AG08395 (cell line): Measurements from ENCODE around the gene POLR1H.
"Not testable (repeated sequence)": the region's sequence is repeated elsewhere in the genome, so short reads cannot be mapped to it uniquely, and the experiment has no call there.

Source experiments
- DNase-seq: peaks from one replicate; pipeline ENCODE4 v3.0.0; 2012; ENCODE audit warnings: mixed read lengths, low spot score

Gene POLR1H

GRCh38 chr6:30061092-30061857, at the start of gene POLR1H:
POLR1H (plus strand) TSS chr6:30061265; CDS start chr6:30061525, 260 bp downstream.
- DNase-seq = peak; percentile 96

GRCh38 chr6:30013291-30013922, 47.7 kb upstream of the POLR1H start:
- DNase-seq = peak; percentile 45

- DNase-seq = no peak
These were observed 41.2 kb upstream of the POLR1H start for GRCh38 chr6:30019819-30020218.

GRCh38 chr6:30020626-30021025, 40.4 kb upstream of the POLR1H start:
- no peak for DNase-seq

DNA sequence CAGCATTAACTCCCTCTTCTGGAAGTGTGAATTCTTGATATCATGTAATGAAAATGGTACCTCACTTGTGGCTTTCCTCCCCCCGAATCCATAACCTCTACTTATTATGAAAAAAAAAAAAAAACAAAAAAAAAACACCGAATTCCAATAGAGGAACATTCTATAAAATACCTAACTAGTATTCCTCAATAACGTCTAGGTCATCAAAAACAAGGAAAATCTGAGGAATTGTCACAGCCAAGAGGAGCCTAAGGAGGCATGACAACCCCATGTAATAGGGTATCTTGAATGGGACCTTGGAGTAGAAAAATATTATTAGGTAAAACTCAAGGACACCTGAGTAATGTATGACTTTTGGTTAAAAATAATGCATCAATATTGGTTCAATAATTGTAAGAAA, 38.9 kb upstream of the POLR1H start:
- DNase-seq = no peak

DNA sequence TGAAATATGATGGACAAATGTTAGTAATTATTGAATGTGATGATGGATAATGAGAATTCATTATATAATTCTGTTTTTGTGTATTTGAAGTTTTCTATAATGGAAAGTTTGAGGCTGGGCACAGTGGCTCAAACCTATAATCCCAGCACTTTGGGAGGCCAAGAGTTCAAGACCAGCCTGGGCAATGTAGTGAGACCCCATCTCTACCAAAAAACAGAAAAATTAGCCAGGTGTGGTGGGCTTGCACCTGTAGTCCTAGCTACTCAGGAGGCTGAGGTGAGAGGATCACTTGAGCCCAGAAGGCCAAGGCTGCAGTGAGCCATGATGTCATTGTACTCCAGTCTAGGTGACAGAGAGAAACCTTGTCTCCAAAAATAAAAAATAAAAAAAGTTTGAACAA, 38.4 kb upstream of the POLR1H start:
- not testable (repeated sequence) for DNase-seq

GRCh38 chr6:30025186-30025585, 35.9 kb upstream of the POLR1H start:
- DNase-seq = no peak

DNA sequence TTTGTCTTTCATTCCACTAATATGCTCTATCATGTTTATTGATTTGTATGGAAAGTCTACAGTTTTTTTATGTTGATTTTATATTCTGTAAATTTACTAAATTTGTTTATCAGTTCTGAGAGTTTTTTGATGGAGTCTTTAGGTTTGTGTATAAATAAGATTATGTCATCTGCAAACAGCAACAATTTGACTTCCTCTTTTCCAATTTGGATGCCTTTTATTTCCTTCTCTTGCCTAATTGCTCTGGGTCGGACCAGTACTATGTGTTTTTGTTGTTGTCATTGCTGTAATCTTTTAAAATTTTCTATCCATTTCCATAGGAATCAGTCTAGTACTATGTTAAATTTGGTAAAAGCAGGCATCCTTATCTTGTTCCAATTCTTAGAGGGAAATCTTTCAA, 31.5 kb upstream of the POLR1H start:
- DNase-seq = no peak

DNA sequence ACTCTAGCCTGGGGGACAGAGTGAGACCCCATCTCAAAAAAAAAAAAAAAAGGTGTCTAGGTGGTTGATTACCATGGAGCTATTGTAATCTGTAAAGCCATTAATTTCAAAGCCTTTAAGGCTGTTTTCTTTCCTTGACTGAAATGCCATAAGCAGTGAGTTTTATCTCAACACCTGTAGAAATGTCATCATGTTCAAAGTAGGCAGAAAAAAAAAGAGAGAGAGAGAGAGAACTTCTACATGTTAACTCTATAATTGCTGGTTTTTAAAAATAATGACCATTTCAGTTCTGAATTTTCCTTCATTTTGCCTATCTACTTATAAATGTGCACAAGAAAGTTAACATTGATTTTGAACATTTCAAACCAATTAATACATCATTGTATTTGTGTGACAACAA, 29.7 kb upstream of the POLR1H start:
- DNase-seq = no peak

DNA sequence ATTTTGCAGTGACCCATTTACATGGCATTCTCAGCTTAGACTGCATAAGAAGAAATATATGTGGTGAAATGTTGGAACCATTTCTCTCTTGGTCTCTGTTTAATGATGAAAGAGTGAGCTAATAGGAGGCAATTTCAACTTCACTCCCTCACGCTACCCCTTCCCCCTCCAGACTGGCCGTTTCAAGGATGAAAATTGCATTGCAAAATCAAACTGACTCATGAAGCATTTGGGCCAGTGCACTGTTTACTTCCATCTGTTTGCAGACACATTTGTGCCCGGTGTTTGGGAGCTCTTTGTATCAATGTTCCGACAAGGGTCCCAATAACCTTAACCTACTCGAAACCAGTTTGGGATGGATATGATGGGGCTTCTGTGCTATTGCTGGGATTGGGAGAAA, 27.6 kb upstream of the POLR1H start:
- not testable (repeated sequence) for DNase-seq

- DNase-seq = no peak
These were observed 25.3 kb upstream of the POLR1H start for GRCh38 chr6:30035784-30036183.

- peak; percentile 33 for DNase-seq
These were observed 23.8 kb upstream of the POLR1H start for GRCh38 chr6:30037182-30037788.

GRCh38 chr6:30041221-30041620, 19.8 kb upstream of the POLR1H start:
- no peak for DNase-seq

- no peak for DNase-seq
These were observed 19.2 kb upstream of the POLR1H start for GRCh38 chr6:30041821-30042220.

DNA sequence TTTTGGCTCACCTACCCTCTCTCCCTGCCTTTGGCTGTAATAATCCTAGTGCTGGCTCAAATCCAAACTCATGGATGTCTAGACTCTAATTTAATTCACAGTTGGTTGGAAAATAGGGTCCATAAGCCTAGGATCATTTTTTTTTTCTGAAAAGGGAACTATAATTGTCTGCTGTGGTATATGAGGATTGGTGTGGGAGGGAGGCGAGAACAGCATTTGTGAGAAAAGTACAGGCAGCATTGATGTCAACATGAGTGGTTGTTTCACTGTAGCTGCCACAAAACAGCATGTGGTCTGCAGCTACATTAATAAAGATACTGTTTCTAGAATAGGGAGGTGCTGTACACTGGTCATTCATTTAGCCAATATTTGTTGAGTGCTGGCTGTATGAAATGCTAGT, 18.6 kb upstream of the POLR1H start:
- no peak for DNase-seq

- no peak for DNase-seq
These were observed 18.2 kb upstream of the POLR1H start for GRCh38 chr6:30042914-30043313.

DNA sequence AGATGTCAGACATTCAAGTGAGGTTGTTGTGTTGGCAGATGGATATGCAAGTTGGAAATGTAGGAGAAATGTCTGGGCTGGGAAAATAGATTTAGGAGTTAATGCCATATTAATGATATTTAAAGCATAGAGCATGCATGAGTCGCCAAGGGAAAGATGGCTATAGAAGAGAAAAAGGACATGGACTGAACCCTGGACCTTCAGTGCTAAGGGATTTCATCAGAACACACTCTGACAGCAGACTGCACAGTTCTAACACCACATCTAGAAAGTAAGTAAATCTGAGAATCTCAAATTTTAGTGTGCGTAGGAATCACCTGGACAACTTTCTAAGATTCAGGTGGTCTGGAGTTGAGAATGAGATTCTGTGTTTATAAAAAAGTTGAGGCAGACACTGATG, 17.3 kb upstream of the POLR1H start:
- no peak for DNase-seq

GRCh38 chr6:30044630-30045029, 16.4 kb upstream of the POLR1H start:
- DNase-seq = peak; percentile 75

DNA sequence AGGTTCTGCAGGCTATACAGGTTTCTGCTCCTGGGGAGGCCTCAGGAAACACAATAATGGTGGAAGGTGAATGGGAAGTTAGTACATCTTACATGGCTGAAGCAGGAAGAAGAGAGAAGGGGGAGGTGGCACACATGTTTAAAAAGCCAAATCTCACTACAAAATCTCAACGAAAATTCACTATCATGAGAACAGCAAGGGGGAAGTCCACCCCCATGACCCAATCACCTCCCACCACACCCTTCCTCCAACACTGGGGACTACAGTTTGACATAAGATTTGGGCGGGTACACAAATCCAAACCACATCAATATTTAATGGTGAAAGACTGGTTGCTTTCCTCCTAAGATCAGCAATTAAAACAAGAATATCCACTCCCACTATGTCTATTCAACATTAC, 13.8 kb upstream of the POLR1H start:
- DNase-seq = no peak

- DNase-seq = no peak
These were observed 7.4 kb upstream of the POLR1H start for GRCh38 chr6:30053682-30054081.

DNA sequence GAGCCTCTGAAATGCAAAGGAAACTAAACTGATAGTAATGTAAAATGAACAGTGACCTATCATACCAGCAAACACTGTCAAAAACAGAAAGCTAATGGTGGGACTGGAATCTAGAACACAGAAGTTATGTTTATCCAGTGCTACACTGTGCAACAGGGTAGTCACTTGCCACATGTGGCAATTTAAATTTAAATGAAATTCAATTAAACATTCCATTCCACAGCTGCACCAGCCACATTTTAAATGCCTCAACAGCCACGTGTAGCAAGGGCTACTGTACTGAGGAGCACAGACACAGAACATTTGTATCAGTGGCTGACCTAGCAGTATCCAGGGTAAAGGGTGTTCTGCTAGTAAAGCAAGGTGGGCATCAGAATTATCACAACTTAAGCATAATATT, 5.6 kb upstream of the POLR1H start:
- no peak for DNase-seq

DNA sequence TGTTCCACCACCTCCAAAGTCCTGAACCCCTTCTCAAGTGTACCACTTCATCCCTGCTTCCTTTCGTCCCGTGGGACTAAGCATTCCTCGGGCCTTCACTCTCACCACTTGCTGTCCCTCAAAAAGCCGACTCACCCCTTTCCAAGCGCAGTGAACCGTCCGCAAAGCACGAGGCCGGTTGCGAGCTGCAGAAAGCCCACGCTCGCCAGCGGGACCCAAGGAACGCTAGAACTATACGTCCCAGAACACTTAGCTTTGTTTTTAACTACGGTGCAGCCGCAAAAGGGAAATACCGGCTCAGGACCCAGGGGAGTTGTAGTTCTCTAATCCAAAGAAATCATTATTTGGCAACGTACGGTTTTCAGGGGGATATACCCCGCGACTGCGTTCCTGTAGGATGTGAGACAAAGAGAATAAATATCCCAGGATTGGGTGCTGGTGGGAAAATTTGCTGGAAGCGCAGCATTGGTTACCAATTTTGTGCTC, 416 bp upstream of the POLR1H start:
- peak; percentile 43 for DNase-seq

GRCh38 chr6:30061858-30062458, 893 bp downstream of the POLR1H start:
- peak; percentile 25 for DNase-seq
